ENCODE results near the gene GDF9. TPM values are rescaled to one million over a fixed set of nuclear protein-coding genes. Genes with fewer than 3 reads are reported as not detected.

Gene GDF9
- total RNA-seq, 1 experiment from 2014 or later = 0.49 TPM

GRCh38 chr5:132831095-132831860 is 35.0 kb downstream of the GDF9 start:
- intact Hi-C loops (cut with micrococcal nuclease) = no loop called here
- Histone ChIP-seq H4K20me1 (ENCODE audit: insufficient read depth) (no peaks in the 10 kb centered on the region), H3K4me1 (ENCODE audit: control insufficient read depth in 1 of 2, insufficient read depth in 2 of 2, low read length in 2 of 2) (peaks cover 12 to 19% of the 10 kb centered on the region in 2 experiments; a peak in 3 of 4 replicates), H3K4me3 (replicated peaks in 1 of 2; ENCODE audit: low read depth in 1 of 2, low read length in 2 of 2) (peak overlapping the region; percentile 65 to 73), H3K9me3 (ENCODE audit: control insufficient read depth in 1 of 2, insufficient read depth in 1 of 2, low read depth in 1 of 2, low read length in 2 of 2) (no peaks in the 10 kb centered on the region), H3K4me2 (ENCODE audit: low read length) (peak overlapping the region; percentile 93), H3K36me3 (ENCODE audit: control insufficient read depth in 1 of 2, insufficient read depth in 2 of 2, low read length in 2 of 2) (no peaks in the 10 kb centered on the region), H3K9ac (ENCODE audit: low read length) (peak overlapping the region; percentile 79), H3K27ac (ENCODE audit: low read depth, low read length) (peak overlapping the region; percentile 75), H3K27me3 (ENCODE audit: insufficient read depth, low read length) (no peaks in the 10 kb centered on the region), H2AFZ (ENCODE audit: low read depth, low read length, poor library complexity, severe bottlenecking) (no peak overlapping the region), H3K9me2 (ENCODE audit: insufficient read depth) (no peaks in the 10 kb centered on the region), H3K79me2 (ENCODE audit: insufficient read depth, low read length) (peaks cover 6% of the 10 kb centered on the region; the same call in 1 of the 2 replicates)
- POLR2A ChIA-PET = interaction anchor here (1.7 kb wide), 1 partner anchor 35 kb away, joined by 5 read pairs; the partner anchor contains the start of genes GDF9 and UQCRQ
- CTCF ChIA-PET = interaction anchor here (1.3 to 3.9 kb wide), 3 partner anchors 11 to 33 kb away, joined by 3 to 31 read pairs (median 5); no protein-coding TSS in a partner anchor
- BruUV-seq (replicated peaks) = TSS peak; percentile 81
- TF ChIP-seq, protein P1, sequence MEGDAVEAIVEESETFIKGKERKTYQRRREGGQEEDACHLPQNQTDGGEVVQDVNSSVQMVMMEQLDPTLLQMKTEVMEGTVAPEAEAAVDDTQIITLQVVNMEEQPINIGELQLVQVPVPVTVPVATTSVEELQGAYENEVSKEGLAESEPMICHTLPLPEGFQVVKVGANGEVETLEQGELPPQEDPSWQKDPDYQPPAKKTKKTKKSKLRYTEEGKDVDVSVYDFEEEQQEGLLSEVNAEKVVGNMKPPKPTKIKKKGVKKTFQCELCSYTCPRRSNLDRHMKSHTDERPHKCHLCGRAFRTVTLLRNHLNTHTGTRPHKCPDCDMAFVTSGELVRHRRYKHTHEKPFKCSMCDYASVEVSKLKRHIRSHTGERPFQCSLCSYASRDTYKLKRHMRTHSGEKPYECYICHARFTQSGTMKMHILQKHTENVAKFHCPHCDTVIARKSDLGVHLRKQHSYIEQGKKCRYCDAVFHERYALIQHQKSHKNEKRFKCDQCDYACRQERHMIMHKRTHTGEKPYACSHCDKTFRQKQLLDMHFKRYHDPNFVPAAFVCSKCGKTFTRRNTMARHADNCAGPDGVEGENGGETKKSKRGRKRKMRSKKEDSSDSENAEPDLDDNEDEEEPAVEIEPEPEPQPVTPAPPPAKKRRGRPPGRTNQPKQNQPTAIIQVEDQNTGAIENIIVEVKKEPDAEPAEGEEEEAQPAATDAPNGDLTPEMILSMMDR (IDR thresholded peaks at IDR 0.05 in 2 of 3, conservative IDR thresholded peaks at IDR 0.05 in 1 of 3; ENCODE audit: borderline replicate concordance in 1 of 3, insufficient read depth in 1 of 3, low read depth in 2 of 3, low read length in 2 of 3) = no peak
- TF ChIP-seq TCF7L2 (IDR thresholded peaks at IDR 0.05; ENCODE audit: borderline replicate concordance, extremely low read depth, insufficient read depth, insufficient read length) (no peak), SRF (IDR thresholded peaks at IDR 0.05; ENCODE audit: low read depth) (no peak), FOSL1 (IDR thresholded peaks at IDR 0.05; ENCODE audit: low read depth) (no peak), EGR1 (IDR thresholded peaks at IDR 0.05; ENCODE audit: low read depth) (no peak), RAD21 (IDR thresholded peaks at IDR 0.05; ENCODE audit: low read depth) (no peak), POLR2AphosphoS5 (IDR thresholded peaks at IDR 0.05; ENCODE audit: low read depth, low read length) (no peak), ELF1 (IDR thresholded peaks at IDR 0.05; ENCODE audit: borderline replicate concordance, low read depth) (no peak)
- DNase-seq (ENCODE audit: low read depth, low spot score) (no peak), ATAC-seq (no peak)
- RAD21 ChIA-PET (ENCODE audit: low non-redundant PET in 1 of 2, low total read pairs in 2 of 2, uncharacterized antibody in 2 of 2, unreplicated experiment in 2 of 2) = interaction anchor here in 1 of 2 experiments (0.7 kb wide), 1 partner anchor 27 kb away, joined by 4 read pairs; no protein-coding TSS in a partner anchor

Measured in HCT116 (cell line).